ENCODE measurements around the gene SPIRE1.

Gene SPIRE1

GRCh38 chr18:12398625-12399024 is 259.3 kb downstream of the SPIRE1 start:
- no peak overlapping the region for H3K4me3 ChIP-seq (ENCODE audit: low read depth, low read length)
- no peak for DNase-seq (ENCODE audit: low read depth)
- TF ChIP-seq MAX (IDR thresholded peaks at IDR 0.05; ENCODE audit: low read depth, low read length), result no peak
- no peak for TF ChIP-seq CTCF (IDR thresholded peaks at IDR 0.05; ENCODE audit: low read depth, low read length)
- TF ChIP-seq MYC (IDR thresholded peaks at IDR 0.05; ENCODE audit: low read depth, low read length), result no peak
- no peak for TF ChIP-seq POLR2A (IDR thresholded peaks at IDR 0.05; ENCODE audit: extremely low read depth, insufficient read length)

GRCh38 chr18:12397793-12398192 is 260.1 kb downstream of the SPIRE1 start:
- no peak for DNase-seq (ENCODE audit: low read depth)
- no peak overlapping the region for H3K4me3 ChIP-seq (ENCODE audit: low read depth, low read length)
- no peak for TF ChIP-seq MYC (IDR thresholded peaks at IDR 0.05; ENCODE audit: low read depth, low read length)
- TF ChIP-seq MAX (IDR thresholded peaks at IDR 0.05; ENCODE audit: low read depth, low read length), result no peak
- TF ChIP-seq CTCF (IDR thresholded peaks at IDR 0.05; ENCODE audit: low read depth, low read length), result no peak
- TF ChIP-seq POLR2A (IDR thresholded peaks at IDR 0.05; ENCODE audit: extremely low read depth, insufficient read length), result no peak

- DNase-seq (ENCODE audit: low read depth), result no peak
- no peak overlapping the region for H3K4me3 ChIP-seq (ENCODE audit: low read depth, low read length)
- TF ChIP-seq CTCF (IDR thresholded peaks at IDR 0.05; ENCODE audit: low read depth, low read length) (no peak), POLR2A (IDR thresholded peaks at IDR 0.05; ENCODE audit: extremely low read depth, insufficient read length) (no peak), MYC (IDR thresholded peaks at IDR 0.05; ENCODE audit: low read depth, low read length) (no peak), MAX (IDR thresholded peaks at IDR 0.05; ENCODE audit: low read depth, low read length) (no peak)
These were observed 260.7 kb downstream of the SPIRE1 start for GRCh38 chr18:12397254-12397653.

All from NB4 (cell line).